HL-60 (cell line): ENCODE data around the gene RAB3A.

Experiments
- DNase-seq, 2 experiments: peaks; one replicate each; pipeline ENCODE4 v3.0.0-alpha.2; 2010 to 2020; ENCODE audit warnings: low read depth in 1 of 2, low spot score in 1 of 2
- H3K27ac ChIP-seq: fragments of 250-450 bp; sonication (Bioruptor Pico); replicated peaks from 2 replicates; pipeline ENCODE4 v1.5.1; 2020; ENCODE audit warnings: mild to moderate bottlenecking, moderate library complexity
- H3K27me3 ChIP-seq: fragments of 250-450 bp; sonication (Bioruptor Pico); 2 replicates; pipeline ENCODE4 v1.5.1; 2021; ENCODE audit warnings: mild to moderate bottlenecking, moderate library complexity; ENCODE audit not compliant: insufficient read depth, poor library complexity, severe bottlenecking
- H3K4me3 ChIP-seq: replicated peaks from 2 replicates; pipeline ENCODE4 v1.5.1; 2011; ENCODE audit warnings: mild to moderate bottlenecking, control low read depth, low read length; ENCODE audit not compliant: insufficient read depth
- CTCF ChIP-seq: IDR thresholded peaks from one replicate; pipeline ENCODE4 v1.5.1; 2011; ENCODE audit warnings: low read length, control low read depth, inconsistent platforms; ENCODE audit not compliant: insufficient read depth
- GABPA ChIP-seq: IDR thresholded peaks from 2 replicates; pipeline ENCODE4 v1.6.1; 2012; ENCODE audit warnings: low read depth
- POLR2AphosphoS5 ChIP-seq: IDR thresholded peaks from 2 replicates; pipeline ENCODE4 v1.6.1; 2012; ENCODE audit warnings: low read depth
- REST ChIP-seq: IDR thresholded peaks from 2 replicates; pipeline ENCODE4 v1.6.1; 2012; ENCODE audit warnings: low read depth; ENCODE audit not compliant: insufficient replicate concordance
- SPI1 ChIP-seq: IDR thresholded peaks from 2 replicates; pipeline ENCODE4 v1.6.1; 2012; ENCODE audit warnings: low read depth, mild to moderate bottlenecking, borderline replicate concordance

The RAB3A gene

GRCh38 chr19:18170714-18171255 lies 33.1 kb downstream of the RAB3A start:
- peak in 1 of 2 experiments; percentile 64 for DNase-seq
- no peak overlapping the region for H3K4me3 ChIP-seq
- no peaks in the 10 kb centered on the region for H3K27me3 ChIP-seq
- TF ChIP-seq REST = no peak
- no peak for TF ChIP-seq CTCF
- TF ChIP-seq GABPA = no peak
- peak overlapping the region; percentile 27 for H3K27ac ChIP-seq

- TF ChIP-seq GABPA (no peak), POLR2AphosphoS5 (no peak), SPI1 (no peak), REST (no peak), CTCF (no peak)
- Histone ChIP-seq H3K4me3 (no peak overlapping the region), H3K27ac (no peak overlapping the region), H3K27me3 (no peaks in the 10 kb centered on the region)
- DNase-seq = no peak
Measured at GRCh38 chr19:18168673-18169381, 35.0 kb downstream of the RAB3A start.

- Histone ChIP-seq H3K27me3 (no peaks in the 10 kb centered on the region), H3K27ac (no peak overlapping the region), H3K4me3 (no peak overlapping the region)
- peak in 1 of 2 experiments; percentile 63 for DNase-seq
- TF ChIP-seq CTCF (peak; percentile 69), SPI1 (no peak)
Measured at GRCh38 chr19:18167975-18168645, 35.7 kb downstream of the RAB3A start.
